ENCODE results near the gene MYO10. TPM values are rescaled to one million over a fixed set of nuclear protein-coding genes. Genes with fewer than 3 reads are reported as not detected.
A peak's percentile ranks its signal among the peaks of the same experiment; 100 is the strongest.

MYO10 gene
- total RNA-seq, 1 experiment from 2014 or later = 89.8 TPM

DNA sequence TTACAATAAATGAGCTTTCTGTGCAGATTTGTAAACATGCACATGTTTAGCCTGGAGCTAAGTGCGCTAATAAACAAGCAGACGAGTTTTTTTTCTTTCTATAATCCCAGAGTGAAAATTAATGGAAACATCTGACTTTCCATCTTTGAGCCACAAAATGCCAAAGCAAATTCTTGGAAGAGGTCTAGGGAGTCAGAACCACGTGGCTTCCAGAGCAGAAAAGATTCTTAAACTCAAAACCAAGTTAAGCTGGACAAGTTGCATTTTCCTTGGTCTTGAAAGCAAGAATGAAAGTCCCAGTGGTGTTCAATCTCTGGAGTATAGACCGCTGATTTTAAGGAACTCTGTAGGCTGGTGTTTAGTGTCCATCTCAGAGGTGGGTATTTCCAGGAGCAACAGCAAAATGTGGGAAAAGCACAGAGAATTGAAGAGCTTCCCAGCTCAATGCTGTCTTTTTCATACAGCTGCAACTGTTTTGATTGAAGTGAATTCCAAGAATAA, 71.4 kb downstream of the MYO10 start (continued):
- TF ChIP-seq, protein P1, sequence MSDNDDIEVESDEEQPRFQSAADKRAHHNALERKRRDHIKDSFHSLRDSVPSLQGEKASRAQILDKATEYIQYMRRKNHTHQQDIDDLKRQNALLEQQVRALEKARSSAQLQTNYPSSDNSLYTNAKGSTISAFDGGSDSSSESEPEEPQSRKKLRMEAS (CRISPR knock-in tag; IDR thresholded peaks at IDR 0.05) = no peak
- no peak for TF ChIP-seq RORB (CRISPR knock-in tag; IDR thresholded peaks at IDR 0.05)

DNA sequence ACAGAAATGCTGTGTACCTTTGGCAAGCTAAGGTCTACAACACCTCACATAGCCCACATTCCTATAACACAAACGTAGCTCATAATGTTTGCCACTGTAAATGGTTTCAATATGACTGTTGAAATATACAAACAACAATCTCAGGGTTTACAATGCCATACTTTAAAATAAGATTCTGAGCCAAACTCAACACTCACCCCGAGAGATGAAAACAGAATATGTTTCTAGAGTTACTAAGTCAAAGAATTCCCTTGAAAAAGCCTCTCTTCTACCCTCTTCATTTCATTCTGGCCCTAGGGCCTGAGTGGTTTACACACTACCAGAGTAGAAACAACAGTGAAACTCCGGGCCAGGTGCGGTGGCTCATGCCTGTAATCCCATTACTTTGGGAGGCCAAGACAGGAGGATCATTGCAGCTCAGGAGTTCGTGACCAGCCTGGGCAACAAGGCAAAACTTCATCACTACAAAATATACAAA, 72.6 kb downstream of the MYO10 start:
- TF ChIP-seq, protein P2, sequence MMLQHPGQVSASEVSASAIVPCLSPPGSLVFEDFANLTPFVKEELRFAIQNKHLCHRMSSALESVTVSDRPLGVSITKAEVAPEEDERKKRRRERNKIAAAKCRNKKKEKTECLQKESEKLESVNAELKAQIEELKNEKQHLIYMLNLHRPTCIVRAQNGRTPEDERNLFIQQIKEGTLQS (CRISPR knock-in tag; conservative IDR thresholded peaks at IDR 0.05) = no peak
- TF ChIP-seq ZNF219 (CRISPR knock-in tag; IDR thresholded peaks at IDR 0.05; ENCODE audit: borderline replicate concordance) = no peak
- TF ChIP-seq CREB1 (CRISPR knock-in tag; IDR thresholded peaks at IDR 0.05) = no peak
- TF ChIP-seq IRF2 (CRISPR knock-in tag; IDR thresholded peaks at IDR 0.05; ENCODE audit: borderline replicate concordance, low read depth) = no peak
- TF ChIP-seq, protein P3, sequence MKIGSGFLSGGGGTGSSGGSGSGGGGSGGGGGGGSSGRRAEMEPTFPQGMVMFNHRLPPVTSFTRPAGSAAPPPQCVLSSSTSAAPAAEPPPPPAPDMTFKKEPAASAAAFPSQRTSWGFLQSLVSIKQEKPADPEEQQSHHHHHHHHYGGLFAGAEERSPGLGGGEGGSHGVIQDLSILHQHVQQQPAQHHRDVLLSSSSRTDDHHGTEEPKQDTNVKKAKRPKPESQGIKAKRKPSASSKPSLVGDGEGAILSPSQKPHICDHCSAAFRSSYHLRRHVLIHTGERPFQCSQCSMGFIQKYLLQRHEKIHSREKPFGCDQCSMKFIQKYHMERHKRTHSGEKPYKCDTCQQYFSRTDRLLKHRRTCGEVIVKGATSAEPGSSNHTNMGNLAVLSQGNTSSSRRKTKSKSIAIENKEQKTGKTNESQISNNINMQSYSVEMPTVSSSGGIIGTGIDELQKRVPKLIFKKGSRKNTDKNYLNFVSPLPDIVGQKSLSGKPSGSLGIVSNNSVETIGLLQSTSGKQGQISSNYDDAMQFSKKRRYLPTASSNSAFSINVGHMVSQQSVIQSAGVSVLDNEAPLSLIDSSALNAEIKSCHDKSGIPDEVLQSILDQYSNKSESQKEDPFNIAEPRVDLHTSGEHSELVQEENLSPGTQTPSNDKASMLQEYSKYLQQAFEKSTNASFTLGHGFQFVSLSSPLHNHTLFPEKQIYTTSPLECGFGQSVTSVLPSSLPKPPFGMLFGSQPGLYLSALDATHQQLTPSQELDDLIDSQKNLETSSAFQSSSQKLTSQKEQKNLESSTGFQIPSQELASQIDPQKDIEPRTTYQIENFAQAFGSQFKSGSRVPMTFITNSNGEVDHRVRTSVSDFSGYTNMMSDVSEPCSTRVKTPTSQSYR (CRISPR knock-in tag; IDR thresholded peaks at IDR 0.05) = no peak
- TF ChIP-seq, protein P4, sequence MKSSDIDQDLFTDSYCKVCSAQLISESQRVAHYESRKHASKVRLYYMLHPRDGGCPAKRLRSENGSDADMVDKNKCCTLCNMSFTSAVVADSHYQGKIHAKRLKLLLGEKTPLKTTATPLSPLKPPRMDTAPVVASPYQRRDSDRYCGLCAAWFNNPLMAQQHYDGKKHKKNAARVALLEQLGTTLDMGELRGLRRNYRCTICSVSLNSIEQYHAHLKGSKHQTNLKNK (CRISPR knock-in tag; IDR thresholded peaks at IDR 0.05) = no peak
- TF ChIP-seq TCF7 (CRISPR knock-in tag; IDR thresholded peaks at IDR 0.05; ENCODE audit: low read depth) = no peak
- no peak for TF ChIP-seq ZNF671 (CRISPR knock-in tag; IDR thresholded peaks at IDR 0.05)
- TF ChIP-seq JAZF1 (CRISPR knock-in tag; IDR thresholded peaks at IDR 0.05) = no peak
- no peak for TF ChIP-seq ZBTB21 (CRISPR knock-in tag; IDR thresholded peaks at IDR 0.05; ENCODE audit: borderline replicate concordance)
- no peak for TF ChIP-seq RELA (CRISPR knock-in tag; IDR thresholded peaks at IDR 0.05; ENCODE audit: borderline replicate concordance)
- TF ChIP-seq, protein P5, sequence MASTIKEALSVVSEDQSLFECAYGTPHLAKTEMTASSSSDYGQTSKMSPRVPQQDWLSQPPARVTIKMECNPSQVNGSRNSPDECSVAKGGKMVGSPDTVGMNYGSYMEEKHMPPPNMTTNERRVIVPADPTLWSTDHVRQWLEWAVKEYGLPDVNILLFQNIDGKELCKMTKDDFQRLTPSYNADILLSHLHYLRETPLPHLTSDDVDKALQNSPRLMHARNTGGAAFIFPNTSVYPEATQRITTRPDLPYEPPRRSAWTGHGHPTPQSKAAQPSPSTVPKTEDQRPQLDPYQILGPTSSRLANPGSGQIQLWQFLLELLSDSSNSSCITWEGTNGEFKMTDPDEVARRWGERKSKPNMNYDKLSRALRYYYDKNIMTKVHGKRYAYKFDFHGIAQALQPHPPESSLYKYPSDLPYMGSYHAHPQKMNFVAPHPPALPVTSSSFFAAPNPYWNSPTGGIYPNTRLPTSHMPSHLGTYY (CRISPR knock-in tag; IDR thresholded peaks at IDR 0.05) = no peak
- no peak for TF ChIP-seq CBFB (CRISPR knock-in tag; IDR thresholded peaks at IDR 0.05; ENCODE audit: low read depth)
- no peak for TF ChIP-seq FOXP1 (CRISPR knock-in tag; IDR thresholded peaks at IDR 0.05; ENCODE audit: borderline replicate concordance)
- TF ChIP-seq, protein P6, sequence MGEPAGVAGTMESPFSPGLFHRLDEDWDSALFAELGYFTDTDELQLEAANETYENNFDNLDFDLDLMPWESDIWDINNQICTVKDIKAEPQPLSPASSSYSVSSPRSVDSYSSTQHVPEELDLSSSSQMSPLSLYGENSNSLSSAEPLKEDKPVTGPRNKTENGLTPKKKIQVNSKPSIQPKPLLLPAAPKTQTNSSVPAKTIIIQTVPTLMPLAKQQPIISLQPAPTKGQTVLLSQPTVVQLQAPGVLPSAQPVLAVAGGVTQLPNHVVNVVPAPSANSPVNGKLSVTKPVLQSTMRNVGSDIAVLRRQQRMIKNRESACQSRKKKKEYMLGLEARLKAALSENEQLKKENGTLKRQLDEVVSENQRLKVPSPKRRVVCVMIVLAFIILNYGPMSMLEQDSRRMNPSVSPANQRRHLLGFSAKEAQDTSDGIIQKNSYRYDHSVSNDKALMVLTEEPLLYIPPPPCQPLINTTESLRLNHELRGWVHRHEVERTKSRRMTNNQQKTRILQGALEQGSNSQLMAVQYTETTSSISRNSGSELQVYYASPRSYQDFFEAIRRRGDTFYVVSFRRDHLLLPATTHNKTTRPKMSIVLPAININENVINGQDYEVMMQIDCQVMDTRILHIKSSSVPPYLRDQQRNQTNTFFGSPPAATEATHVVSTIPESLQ (CRISPR knock-in tag; IDR thresholded peaks at IDR 0.05) = no peak
- TF ChIP-seq NR2C2 (CRISPR knock-in tag; IDR thresholded peaks at IDR 0.05) = no peak
- no peak for TF ChIP-seq ZNF423 (CRISPR knock-in tag; IDR thresholded peaks at IDR 0.05)
- TF ChIP-seq, protein P7, sequence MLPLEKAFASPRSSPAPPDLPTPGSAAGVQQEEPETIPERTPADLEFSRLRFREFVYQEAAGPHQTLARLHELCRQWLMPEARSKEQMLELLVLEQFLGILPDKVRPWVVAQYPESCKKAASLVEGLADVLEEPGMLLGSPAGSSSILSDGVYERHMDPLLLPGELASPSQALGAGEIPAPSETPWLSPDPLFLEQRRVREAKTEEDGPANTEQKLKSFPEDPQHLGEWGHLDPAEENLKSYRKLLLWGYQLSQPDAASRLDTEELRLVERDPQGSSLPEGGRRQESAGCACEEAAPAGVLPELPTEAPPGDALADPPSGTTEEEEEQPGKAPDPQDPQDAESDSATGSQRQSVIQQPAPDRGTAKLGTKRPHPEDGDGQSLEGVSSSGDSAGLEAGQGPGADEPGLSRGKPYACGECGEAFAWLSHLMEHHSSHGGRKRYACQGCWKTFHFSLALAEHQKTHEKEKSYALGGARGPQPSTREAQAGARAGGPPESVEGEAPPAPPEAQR (CRISPR knock-in tag; IDR thresholded peaks at IDR 0.05) = no peak
- CTCF ChIA-PET = interaction anchor here (1.2 to 1.5 kb wide), 2 partner anchors 269 to 327 kb away, joined by 4 to 5 read pairs; no protein-coding TSS in a partner anchor
- no peak for DNase-seq (ENCODE audit: low spot score)
- ATAC-seq = no peak
- Mint-ChIP-seq H3K27me3 (ENCODE audit: low read depth) (no peaks in the 10 kb centered on the region), H3K36me3 (no peaks in the 10 kb centered on the region), H3K27ac (peak overlapping the region; percentile 24), H3K9me3 (peaks cover 5% of the 10 kb centered on the region; the same call in 1 of the 2 replicates), H3K4me3 (no peak overlapping the region), H3K4me1 (peaks cover 74% of the 10 kb centered on the region)
- POLR2A ChIA-PET = no interaction called here
